Measurements from ENCODE around the gene C12orf56. TPM values are rescaled to one million over a fixed set of nuclear protein-coding genes. Genes with fewer than 3 reads are reported as not detected.

C12orf56 gene
- total and polyA plus RNA-seq, 2 donors (not counting 3 experiments of a cell fraction or from before 2014, with no cell fraction given), result 0.06 TPM; not detected in 1

DNA sequence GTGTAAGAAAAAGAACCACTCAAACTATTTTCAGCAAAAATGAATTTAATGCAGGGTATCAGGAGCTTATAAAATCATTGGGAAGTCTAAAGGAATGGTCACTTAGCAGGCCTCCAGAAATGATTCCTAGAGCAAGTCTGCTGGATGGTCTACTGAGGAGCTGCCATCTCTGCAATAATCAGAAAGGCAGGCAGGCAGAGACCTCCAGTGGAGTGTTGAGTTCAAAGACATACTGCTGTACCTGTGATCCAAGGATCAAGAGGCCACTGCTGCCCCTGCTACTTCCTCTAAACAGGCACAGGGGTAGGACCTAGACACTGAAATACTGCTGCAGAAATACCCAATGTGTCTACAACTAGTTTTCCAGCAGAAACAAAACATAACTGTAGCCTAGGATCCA, 154.0 kb downstream of the C12orf56 start:
- FAIRE-seq, result no peak
- dilution Hi-C loops (cut with MboI; ENCODE audit: extremely low pct_ligation_motif_present, low sequenced_read_pairs), result no loop called here
- DNase-seq (ENCODE audit: low read depth, low spot score), result peak; percentile 16

More for the DNA sequence above, 154.0 kb downstream of the C12orf56 start:
- no peaks in the 10 kb centered on the region for H3K4me1 ChIP-seq (ENCODE audit: control insufficient read depth, extremely low read depth, insufficient read depth, low read length)
- no peak overlapping the region for H2AFZ ChIP-seq (ENCODE audit: low read depth, low read length)
- POLR2A ChIA-PET, result no interaction called here
- H3K9me3 ChIP-seq (replicated peaks; ENCODE audit: control insufficient read depth, insufficient read depth, low read length), result no peaks in the 10 kb centered on the region
- intact Hi-C loops (cut with micrococcal nuclease), result no loop called here
- H3K27me3 ChIP-seq (ENCODE audit: control insufficient read depth in 2 of 2, insufficient read depth in 2 of 2, low read length in 2 of 2), result no peaks in the 10 kb centered on the region
- no peaks in the 10 kb centered on the region for H3K79me2 ChIP-seq (ENCODE audit: control insufficient read depth, insufficient read depth, low read length)
- H3K9me1 ChIP-seq (replicated peaks; ENCODE audit: control insufficient read depth, extremely low read depth, insufficient read depth, low read length), result no peaks in the 10 kb centered on the region
- no peaks in the 10 kb centered on the region for H3K36me3 ChIP-seq (ENCODE audit: control insufficient read depth in 2 of 2, extremely low read depth in 1 of 2, insufficient read depth in 2 of 2, low read length in 2 of 2)
- TF ChIP-seq MYC (IDR thresholded peaks at IDR 0.05; ENCODE audit: low read depth, low read length) (no peak), POLR2AphosphoS5 (IDR thresholded peaks at IDR 0.05; ENCODE audit: insufficient read depth, low read depth, low read length) (no peak), CTCF (IDR thresholded peaks at IDR 0.05; ENCODE audit: extremely low read depth in 1 of 2, insufficient read depth in 1 of 2, low read depth in 1 of 2, low read length in 2 of 2) (no peak), GATA2 (IDR thresholded peaks at IDR 0.05; ENCODE audit: insufficient read depth, insufficient read length, low read depth, low read length) (no peak), POLR2A (IDR thresholded peaks at IDR 0.05; ENCODE audit: low read depth, low read length) (no peak), JUN (IDR thresholded peaks at IDR 0.05; ENCODE audit: borderline replicate concordance, insufficient read depth, insufficient read length, low read depth) (no peak), EZH2 (IDR thresholded peaks at IDR 0.05; ENCODE audit: borderline replicate concordance, low read depth, low read length, severe bottlenecking) (no peak), FOS (IDR thresholded peaks at IDR 0.05; ENCODE audit: borderline replicate concordance, insufficient read depth, low read length) (no peak)
- TF ChIP-seq, protein P1, sequence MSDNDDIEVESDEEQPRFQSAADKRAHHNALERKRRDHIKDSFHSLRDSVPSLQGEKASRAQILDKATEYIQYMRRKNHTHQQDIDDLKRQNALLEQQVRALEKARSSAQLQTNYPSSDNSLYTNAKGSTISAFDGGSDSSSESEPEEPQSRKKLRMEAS (IDR thresholded peaks at IDR 0.05; ENCODE audit: insufficient read depth, insufficient read length), result no peak
- no peak overlapping the region for H3K4me2 ChIP-seq (ENCODE audit: insufficient read depth, low read length)
- no peak overlapping the region for H3K4me3 ChIP-seq (replicated peaks in 1 of 3; ENCODE audit: insufficient read depth in 1 of 3, low read depth in 1 of 3, low read length in 3 of 3)
- H3K27ac ChIP-seq (ENCODE audit: insufficient read depth, low read depth, low read length), result no peak overlapping the region
- BruUV-seq (replicated peaks), result no TSS peak
- CTCF ChIA-PET, result interaction anchor here (0.7 to 4.7 kb wide), 11 partner anchors 14 to 414 kb away, joined by 3 to 57 read pairs (median 3); partner anchors contain the start of genes KICS2 and SRGAP1
- H4K20me1 ChIP-seq (replicated peaks; ENCODE audit: control insufficient read depth, extremely low read depth, insufficient read depth, low read length), result no peaks in the 10 kb centered on the region
- no peak overlapping the region for H3K9ac ChIP-seq (replicated peaks; ENCODE audit: extremely low read depth, insufficient read depth, low read length)
